ENCODE data around the gene C17orf50. TPM values are rescaled to one million over a fixed set of nuclear protein-coding genes. Genes with fewer than 3 reads are reported as not detected.

C17orf50 gene
- total and polyA plus RNA-seq, 8 donors, result 0.12 to 0.28 (median 0.17) TPM; not detected in 5

DNA sequence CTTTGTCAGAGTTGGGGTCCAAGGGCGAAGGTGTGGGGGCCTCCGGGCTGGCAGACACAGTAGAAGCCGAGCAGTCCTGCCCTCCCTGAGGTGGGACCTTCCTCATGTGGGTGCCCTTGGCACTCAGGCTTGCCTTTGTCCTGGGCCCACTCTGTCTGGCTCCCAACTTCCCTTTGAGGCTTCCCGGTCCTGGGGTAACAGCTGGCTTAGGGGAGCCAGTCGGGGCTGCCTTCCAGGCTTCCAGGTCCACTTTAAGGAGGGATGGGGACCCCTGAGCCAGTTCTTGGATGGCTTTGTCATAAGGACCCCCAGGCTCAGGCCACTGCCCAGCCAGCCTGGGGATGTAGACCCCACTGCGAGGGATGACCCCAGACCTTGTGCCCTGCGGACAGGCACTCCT is 15.4 kb upstream of the C17orf50 start:
- TF ChIP-seq, protein P1, sequence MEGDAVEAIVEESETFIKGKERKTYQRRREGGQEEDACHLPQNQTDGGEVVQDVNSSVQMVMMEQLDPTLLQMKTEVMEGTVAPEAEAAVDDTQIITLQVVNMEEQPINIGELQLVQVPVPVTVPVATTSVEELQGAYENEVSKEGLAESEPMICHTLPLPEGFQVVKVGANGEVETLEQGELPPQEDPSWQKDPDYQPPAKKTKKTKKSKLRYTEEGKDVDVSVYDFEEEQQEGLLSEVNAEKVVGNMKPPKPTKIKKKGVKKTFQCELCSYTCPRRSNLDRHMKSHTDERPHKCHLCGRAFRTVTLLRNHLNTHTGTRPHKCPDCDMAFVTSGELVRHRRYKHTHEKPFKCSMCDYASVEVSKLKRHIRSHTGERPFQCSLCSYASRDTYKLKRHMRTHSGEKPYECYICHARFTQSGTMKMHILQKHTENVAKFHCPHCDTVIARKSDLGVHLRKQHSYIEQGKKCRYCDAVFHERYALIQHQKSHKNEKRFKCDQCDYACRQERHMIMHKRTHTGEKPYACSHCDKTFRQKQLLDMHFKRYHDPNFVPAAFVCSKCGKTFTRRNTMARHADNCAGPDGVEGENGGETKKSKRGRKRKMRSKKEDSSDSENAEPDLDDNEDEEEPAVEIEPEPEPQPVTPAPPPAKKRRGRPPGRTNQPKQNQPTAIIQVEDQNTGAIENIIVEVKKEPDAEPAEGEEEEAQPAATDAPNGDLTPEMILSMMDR (IDR thresholded peaks at IDR 0.05), result no peak

DNA sequence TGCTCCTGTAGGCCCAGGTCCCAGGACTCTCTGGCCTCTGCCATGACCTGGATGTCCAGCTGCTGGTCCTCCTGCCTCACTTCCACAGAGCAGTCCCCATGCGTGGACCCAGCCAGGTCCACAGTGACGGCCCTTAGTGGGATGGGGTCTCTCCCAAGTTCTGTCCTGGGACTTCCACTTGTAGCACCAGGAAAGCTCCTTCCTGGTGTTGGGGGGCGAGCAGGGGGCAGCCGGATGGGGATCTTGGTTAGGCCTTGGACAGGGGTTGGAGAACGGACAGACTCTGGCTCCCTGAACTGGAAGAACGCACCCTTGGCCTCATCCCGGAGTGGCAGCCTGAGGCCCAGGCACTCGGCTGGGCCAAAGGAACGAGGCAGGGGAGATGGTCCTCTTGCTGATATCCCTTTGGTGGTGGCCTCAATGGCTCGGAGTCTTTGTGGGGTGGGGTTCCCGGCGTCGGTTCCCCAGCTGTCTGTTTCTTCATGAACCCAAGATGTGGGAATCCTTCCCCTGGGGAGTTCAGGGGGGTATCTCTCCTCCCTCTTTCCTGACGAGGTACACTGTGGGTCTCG is 14.9 kb upstream of the C17orf50 start:
- ATAC-seq (no peak), FAIRE-seq (no peak), DNase-seq (no peak)
- Histone ChIP-seq H3K27ac (no peak overlapping the region), H3K27me3 (peaks cover 0 to 11% (median 0%) of the 10 kb centered on the region in 4 donors), H3K9me3 (no peaks in the 10 kb centered on the region), H3K36me3 (no peaks in the 10 kb centered on the region), H3K4me3 (no peak overlapping the region), H3K4me1 (peaks cover 0 to 6% (median 0%) of the 10 kb centered on the region in 3 donors)
- intact Hi-C loops (cut with DNase I), result loop anchor here (5.0 to 10.0 kb wide), 4 partner anchors 81 to 209 kb away; partner anchors contain the start of gene SLFN12L (in 1 of the 3)
- TF ChIP-seq, protein P1 (IDR thresholded peaks at IDR 0.05), result no peak
- WGBS, 2 donors, result 60 to 75% methylated on average over 15 of the region's 15 CpGs

More for the DNA sequence above, 15.4 kb upstream of the C17orf50 start:
- Histone ChIP-seq H3K9me3 (no peaks in the 10 kb centered on the region), H3K27ac (no peak overlapping the region), H3K4me1 (peaks cover 0 to 6% (median 0%) of the 10 kb centered on the region in 3 donors), H3K36me3 (no peaks in the 10 kb centered on the region), H3K4me3 (no peak overlapping the region), H3K27me3 (peaks cover 0 to 11% (median 0%) of the 10 kb centered on the region in 4 donors)
- 66 to 81% methylated on average over 7 of the region's 7 CpGs for WGBS, 2 donors
- DNase-seq, result no peak
- intact Hi-C loops (cut with DNase I), result loop anchor here (5.0 to 10.0 kb wide), 4 partner anchors 80 to 208 kb away; partner anchors contain the start of gene SLFN12L (in 1 of the 3)
- no peak for FAIRE-seq
- no peak for ATAC-seq

DNA sequence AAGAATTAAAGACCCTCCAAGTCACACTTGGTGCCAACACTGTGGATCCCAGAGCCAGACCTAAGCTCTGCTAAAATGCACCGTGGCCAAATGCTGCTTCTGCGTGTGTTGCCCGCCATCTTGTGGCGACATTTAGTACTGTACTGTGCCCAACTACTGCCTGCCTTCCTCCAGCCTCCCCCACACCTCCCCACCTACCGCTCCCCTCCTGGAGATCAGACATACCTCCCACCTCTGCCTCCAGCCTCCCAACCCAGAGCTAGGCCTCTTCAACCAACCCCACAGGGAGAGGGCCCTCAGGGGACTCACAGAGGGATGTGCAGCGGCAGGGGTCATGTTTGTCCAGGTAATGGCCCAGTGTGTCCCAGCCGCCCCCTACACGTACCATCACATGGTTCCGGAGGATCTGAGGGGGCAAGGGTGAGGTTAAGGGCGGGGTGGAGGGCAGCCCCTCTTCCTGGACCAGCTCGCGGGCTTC is 13.1 kb upstream of the C17orf50 start:
- WGBS, 2 donors, result 19 to 25% methylated on average over 12 of the region's 12 CpGs
- no peaks in the 10 kb centered on the region for H3K36me3 ChIP-seq
- peaks cover 0 to 8% (median 0%) of the 10 kb centered on the region in 4 donors for H3K27me3 ChIP-seq
- intact Hi-C loops (cut with DNase I), result loop anchor here (5.0 to 10.0 kb wide), 4 partner anchors 83 to 210 kb away; partner anchors contain the start of gene SLFN12L (in 1 of the 3)
- FAIRE-seq, result no peak
- no peak overlapping the region for H3K27ac ChIP-seq
- peaks cover 0 to 4% (median 0%) of the 10 kb centered on the region in 3 donors for H3K4me1 ChIP-seq
- peak; percentile 81 to 94 (median 90) for ATAC-seq
- DNase-seq, result peak; percentile 51 to 87 (median 80)
- TF ChIP-seq, protein P1 (IDR thresholded peaks at IDR 0.05), result peak; percentile 76 to 90 (median 85)
- no peaks in the 10 kb centered on the region for H3K9me3 ChIP-seq
- no peak overlapping the region for H3K4me3 ChIP-seq

DNA sequence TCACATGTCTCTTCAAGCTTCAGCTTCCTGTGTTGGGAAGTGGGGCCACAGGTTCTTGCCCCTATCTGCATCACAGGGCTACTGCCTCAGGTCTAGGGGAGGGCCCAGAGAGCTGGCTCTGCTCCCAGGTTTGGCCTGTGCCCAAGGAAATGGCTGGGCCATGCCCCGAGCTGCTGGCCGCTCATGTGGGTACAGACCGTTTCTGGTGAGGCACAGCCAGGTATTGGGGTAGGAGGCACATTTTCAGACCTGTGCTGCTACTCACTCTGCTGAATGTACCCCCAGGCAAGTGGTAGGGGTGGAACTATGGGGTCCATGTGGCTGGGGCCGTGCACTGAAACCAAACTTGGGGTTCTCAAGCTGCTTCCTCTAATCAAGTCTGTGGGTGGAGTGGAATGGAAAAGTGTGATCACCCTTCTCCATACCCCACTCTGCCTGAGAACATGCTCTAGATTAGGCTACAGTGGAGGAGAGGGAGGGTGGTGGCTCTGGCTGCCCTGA is 12.3 kb upstream of the C17orf50 start:
- no peak overlapping the region for H3K27ac ChIP-seq

More for the DNA sequence above, 12.3 kb upstream of the C17orf50 start:
- Histone ChIP-seq H3K36me3 (no peaks in the 10 kb centered on the region), H3K4me1 (peaks cover 0 to 7% (median 0%) of the 10 kb centered on the region in 3 donors), H3K27me3 (peaks cover 0 to 8% (median 0%) of the 10 kb centered on the region in 4 donors), H3K9me3 (no peaks in the 10 kb centered on the region), H3K4me3 (no peak overlapping the region)
- TF ChIP-seq, protein P1 (IDR thresholded peaks at IDR 0.05), result no peak
- DNase-seq, result peak in 4 of 6 donors; percentile 25 to 69 (median 62)
- no peak for FAIRE-seq
- ATAC-seq, result peak in 3 of 4 donors; percentile 47 to 68 (median 51)
- WGBS, 2 donors, result 13 to 26% methylated on average over 4 of the region's 4 CpGs
- intact Hi-C loops (cut with DNase I), result loop anchor here (5.0 to 10.0 kb wide), 4 partner anchors 84 to 211 kb away; partner anchors contain the start of gene SLFN12L (in 1 of the 3)

Data from pancreas (tissue), 10 donors.